H1 (cell line): Measurements from ENCODE around the gene TRPM6. TPM values are rescaled to one million over a fixed set of nuclear protein-coding genes. Genes with fewer than 3 reads are reported as not detected.

ENCODE experiments used
- CTCF ChIP-seq, 3 experiments: IDR thresholded peaks; 1 replicate in 2 of 3; 2 replicates in 1 of 3; pipeline versions ENCODE4 v1.5.1 to v1.6.1; 2011; ENCODE audit warnings: low read length in 3 of 3, mild to moderate bottlenecking in 3 of 3, inconsistent platforms in 2 of 3, low read depth in 1 of 3, moderate library complexity in 1 of 3; ENCODE audit not compliant: insufficient read depth in 1 of 3; ENCODE audit errors: control extremely low read depth in 1 of 3
- HDAC6 ChIP-seq: IDR thresholded peaks from one replicate; pipeline ENCODE4 v1.7.1; 2012; ENCODE audit warnings: low read depth, mild to moderate bottlenecking, inconsistent platforms, low read length, moderate library complexity
- RAD21 ChIP-seq, 2 experiments: IDR thresholded peaks in 1 of 2; conservative IDR thresholded peaks in 1 of 2; 2 replicates each; pipeline ENCODE4 v1.6.1; 2011; ENCODE audit warnings: low read depth in 2 of 2, low read length in 2 of 2, improper control_type of control experiment in 1 of 2, inconsistent platforms in 1 of 2, mild to moderate bottlenecking in 1 of 2, moderate library complexity in 1 of 2
- ZNF274 ChIP-seq: IDR thresholded peaks from 2 replicates; pipeline ENCODE4 v1.7.0; 2012; ENCODE audit warnings: low read length, borderline replicate concordance; ENCODE audit errors: extremely low read depth
- polyA plus RNA-seq, 7 experiments: library from polyadenylated mRNA; depleted of rRNA in 3 of 7; stranded (reverse) in 5 of 7; unstranded in 2 of 7; fragments of >200 nt in 5 of 7; fragments of 200-250 nt in 2 of 7; gene quantifications; 1 replicate in 5 of 7; 2 replicates in 1 of 7; 4 replicates in 1 of 7; pipeline versions ENCODE4 v1.2.1 to v1.2.3, GENCODE V29; 2011 to 2013; ENCODE audit warnings: missing spikeins in 2 of 7, mixed read lengths in 2 of 7
- total RNA-seq: library from RNA; stranded (reverse); fragmentation: NEBNext Ultra II Directional; extraction: Animal tissue kit (Norgen Biotek cat#: 25700); gene quantifications from 2 replicates; pipeline ENCODE4 v1.2.1, GENCODE V29; 2021

Gene TRPM6
- total and polyA plus RNA-seq, 2 of the 8 experiments (the other 6 are each of a cell fraction or from before 2014, with no cell fraction given): 0.45 to 1.5 TPM

GRCh38 chr9:74817816-74818215 lies 69.9 kb downstream of the TRPM6 start (continued):
- TF ChIP-seq CTCF (IDR thresholded peaks at IDR 0.05; ENCODE audit: control extremely low read depth in 1 of 3, insufficient read depth in 1 of 3, low read depth in 1 of 3, low read length in 3 of 3) (no peak), ZNF274 (no peak), RAD21 (IDR thresholded peaks at IDR 0.05 in 1 of 2, conservative IDR thresholded peaks at IDR 0.05 in 1 of 2; ENCODE audit: low read depth in 2 of 2, low read length in 2 of 2) (no peak), HDAC6 (no peak)
